ENCODE data around the gene SLC39A11.
"Not testable (repeated sequence)": the region's sequence is repeated elsewhere in the genome, so short reads cannot be mapped to it uniquely, and the experiment has no call there.

DNA sequence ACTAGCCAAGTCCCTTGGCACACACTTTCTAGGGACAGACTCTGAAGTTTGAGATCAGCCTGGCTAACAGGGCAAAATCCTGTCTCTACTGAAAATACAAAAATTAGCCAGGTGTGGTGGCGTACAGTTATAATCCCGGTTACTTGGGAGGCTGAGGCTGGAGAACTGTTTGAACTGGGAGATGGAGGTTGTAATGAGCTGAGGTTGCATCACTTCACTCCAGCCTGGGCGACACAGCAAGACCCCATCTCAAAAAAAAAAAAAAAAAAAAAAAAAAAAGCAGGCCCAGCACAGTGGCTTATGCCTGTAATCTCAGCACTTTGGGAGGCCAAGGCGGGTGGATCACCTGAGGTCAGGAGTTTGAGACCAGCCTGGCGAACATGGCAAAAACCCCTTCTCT is 310.1 kb downstream of the SLC39A11 start:
- TF ChIP-seq POLR2A (IDR thresholded peaks at IDR 0.05): not testable (repeated sequence)
- TF ChIP-seq, protein P1, sequence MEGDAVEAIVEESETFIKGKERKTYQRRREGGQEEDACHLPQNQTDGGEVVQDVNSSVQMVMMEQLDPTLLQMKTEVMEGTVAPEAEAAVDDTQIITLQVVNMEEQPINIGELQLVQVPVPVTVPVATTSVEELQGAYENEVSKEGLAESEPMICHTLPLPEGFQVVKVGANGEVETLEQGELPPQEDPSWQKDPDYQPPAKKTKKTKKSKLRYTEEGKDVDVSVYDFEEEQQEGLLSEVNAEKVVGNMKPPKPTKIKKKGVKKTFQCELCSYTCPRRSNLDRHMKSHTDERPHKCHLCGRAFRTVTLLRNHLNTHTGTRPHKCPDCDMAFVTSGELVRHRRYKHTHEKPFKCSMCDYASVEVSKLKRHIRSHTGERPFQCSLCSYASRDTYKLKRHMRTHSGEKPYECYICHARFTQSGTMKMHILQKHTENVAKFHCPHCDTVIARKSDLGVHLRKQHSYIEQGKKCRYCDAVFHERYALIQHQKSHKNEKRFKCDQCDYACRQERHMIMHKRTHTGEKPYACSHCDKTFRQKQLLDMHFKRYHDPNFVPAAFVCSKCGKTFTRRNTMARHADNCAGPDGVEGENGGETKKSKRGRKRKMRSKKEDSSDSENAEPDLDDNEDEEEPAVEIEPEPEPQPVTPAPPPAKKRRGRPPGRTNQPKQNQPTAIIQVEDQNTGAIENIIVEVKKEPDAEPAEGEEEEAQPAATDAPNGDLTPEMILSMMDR (IDR thresholded peaks at IDR 0.05): not testable (repeated sequence)

Measured in testis (tissue), 2 donors.